NB4 (cell line): ENCODE results near the gene DTX3.
"Not testable (repeated sequence)": the region's sequence is repeated elsewhere in the genome, so short reads cannot be mapped to it uniquely, and the experiment has no call there.

Source experiments
- DNase-seq: peaks from one replicate; pipeline ENCODE4 v3.0.0; 2010; ENCODE audit warnings: low read depth
- H3K4me3 ChIP-seq: one replicate; pipeline ENCODE4 v1.5.1; 2011; ENCODE audit warnings: mild to moderate bottlenecking, low read depth, low read length, moderate library complexity
- MYC ChIP-seq: IDR thresholded peaks from 2 replicates; pipeline ENCODE4 v1.6.1; 2011; ENCODE audit warnings: low read depth, low read length
- POLR2A ChIP-seq: IDR thresholded peaks from 2 replicates; pipeline ENCODE4 v1.6.1; 2011; ENCODE audit warnings: mild to moderate bottlenecking; ENCODE audit not compliant: insufficient read length; ENCODE audit errors: extremely low read depth
- TF ChIP-seq, protein P1 (sequence below): IDR thresholded peaks from 2 replicates; pipeline ENCODE4 v1.6.1; 2011; ENCODE audit warnings: low read depth, low read length
- TF ChIP-seq, protein P2 (sequence below): IDR thresholded peaks from one replicate; pipeline ENCODE4 v1.5.1; 2012; ENCODE audit warnings: low read depth, low read length

DTX3 gene

DNA sequence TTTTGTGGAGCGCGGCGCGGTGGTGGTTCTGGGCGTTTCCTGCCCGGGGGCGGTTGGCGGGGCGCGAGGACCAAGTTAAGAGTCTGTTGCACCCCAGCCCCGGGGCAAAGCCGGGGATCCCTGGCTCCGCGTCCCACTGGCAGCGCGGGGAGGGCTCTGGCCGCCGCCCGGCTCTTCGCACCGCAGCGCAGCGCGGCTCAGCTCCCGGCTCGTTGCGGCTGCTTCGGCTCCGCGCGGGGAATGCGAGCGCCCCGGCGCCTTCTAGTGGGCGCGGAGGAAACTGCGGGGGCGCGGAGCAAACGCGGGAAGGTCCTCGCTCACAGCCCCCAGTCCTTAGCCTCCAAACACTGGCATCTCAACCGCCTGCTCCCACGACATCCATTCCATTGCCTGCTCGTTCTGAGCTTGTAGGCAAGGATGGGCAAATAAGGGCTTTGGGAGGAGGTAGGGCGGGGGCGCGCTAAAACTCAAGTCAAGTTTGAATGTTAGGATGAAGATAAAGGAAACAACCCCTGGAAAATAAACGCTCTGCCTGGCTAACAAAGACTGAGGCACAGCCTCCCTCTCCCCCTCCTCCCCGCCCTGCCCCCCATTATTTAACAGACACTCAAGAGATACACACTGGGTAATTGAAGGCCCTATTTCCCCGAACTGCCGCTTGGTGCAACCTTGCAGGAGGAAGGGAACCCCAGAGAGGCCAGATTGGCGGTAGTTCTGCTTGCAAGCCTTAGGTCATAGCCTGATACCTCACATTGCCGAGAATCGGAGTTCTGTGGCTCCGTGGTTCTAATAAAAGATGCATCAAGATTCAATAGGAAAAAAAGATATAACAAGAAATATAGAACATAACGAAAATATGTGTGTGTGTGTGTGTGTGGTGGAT, 28.6 kb downstream of the DTX3 start, which contains the start of gene B4GALNT1:
B4GALNT1 (minus strand) TSS at position 244 of the 883 bp plus-strand sequence. CDS start 1,069 bp downstream, outside the sequence.
- peak; percentile 20 for TF ChIP-seq MYC
- TF ChIP-seq, protein P1, sequence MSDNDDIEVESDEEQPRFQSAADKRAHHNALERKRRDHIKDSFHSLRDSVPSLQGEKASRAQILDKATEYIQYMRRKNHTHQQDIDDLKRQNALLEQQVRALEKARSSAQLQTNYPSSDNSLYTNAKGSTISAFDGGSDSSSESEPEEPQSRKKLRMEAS: peak; percentile 41; the same call in 1 of the 2 replicates
- no peak for TF ChIP-seq POLR2A
- TF ChIP-seq, protein P2, sequence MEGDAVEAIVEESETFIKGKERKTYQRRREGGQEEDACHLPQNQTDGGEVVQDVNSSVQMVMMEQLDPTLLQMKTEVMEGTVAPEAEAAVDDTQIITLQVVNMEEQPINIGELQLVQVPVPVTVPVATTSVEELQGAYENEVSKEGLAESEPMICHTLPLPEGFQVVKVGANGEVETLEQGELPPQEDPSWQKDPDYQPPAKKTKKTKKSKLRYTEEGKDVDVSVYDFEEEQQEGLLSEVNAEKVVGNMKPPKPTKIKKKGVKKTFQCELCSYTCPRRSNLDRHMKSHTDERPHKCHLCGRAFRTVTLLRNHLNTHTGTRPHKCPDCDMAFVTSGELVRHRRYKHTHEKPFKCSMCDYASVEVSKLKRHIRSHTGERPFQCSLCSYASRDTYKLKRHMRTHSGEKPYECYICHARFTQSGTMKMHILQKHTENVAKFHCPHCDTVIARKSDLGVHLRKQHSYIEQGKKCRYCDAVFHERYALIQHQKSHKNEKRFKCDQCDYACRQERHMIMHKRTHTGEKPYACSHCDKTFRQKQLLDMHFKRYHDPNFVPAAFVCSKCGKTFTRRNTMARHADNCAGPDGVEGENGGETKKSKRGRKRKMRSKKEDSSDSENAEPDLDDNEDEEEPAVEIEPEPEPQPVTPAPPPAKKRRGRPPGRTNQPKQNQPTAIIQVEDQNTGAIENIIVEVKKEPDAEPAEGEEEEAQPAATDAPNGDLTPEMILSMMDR: peak; percentile 85
- no peak within 1 kb of the TSS for H3K4me3 ChIP-seq
- DNase-seq: peak; percentile 73

DNA sequence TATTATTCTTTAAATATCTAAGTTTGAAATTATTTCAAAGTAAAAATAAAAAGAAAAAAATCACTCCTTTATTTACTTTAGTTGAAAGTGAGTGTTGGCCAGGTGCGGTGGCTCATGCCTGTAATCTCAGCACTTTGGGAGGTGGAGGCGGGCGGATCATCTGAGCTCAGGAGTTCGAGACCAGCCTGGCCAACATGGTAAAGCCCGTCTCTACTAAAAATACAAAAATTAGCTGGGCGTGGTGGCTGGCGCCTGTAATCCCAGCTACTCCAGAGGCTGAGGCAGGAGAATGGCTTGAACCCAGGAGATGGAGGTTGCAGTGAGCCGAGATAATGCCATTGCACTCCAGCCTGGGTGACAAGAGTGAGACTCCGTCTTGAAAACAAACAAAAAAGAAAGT, 32.1 kb downstream of the DTX3 start:
- not testable (repeated sequence) for H3K4me3 ChIP-seq, DNase-seq

DNA sequence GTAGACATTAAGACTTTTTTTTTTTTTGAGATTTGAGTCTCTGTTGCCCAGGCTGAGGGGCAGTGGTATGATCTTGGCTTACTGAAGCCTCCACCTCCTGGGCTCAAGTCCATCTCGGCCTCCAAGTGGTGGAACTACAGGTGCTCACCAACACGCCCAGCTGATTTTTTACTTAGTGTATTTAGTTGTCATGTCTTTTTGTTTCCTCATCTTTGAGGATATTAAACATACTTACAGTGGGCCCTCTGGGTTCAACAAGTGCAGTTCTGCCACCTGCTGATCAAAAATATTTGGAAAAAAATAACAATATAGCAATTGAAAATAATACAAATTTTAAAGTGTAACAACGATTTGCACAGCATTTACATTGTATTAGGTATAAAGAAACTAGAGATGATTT, 32.7 kb downstream of the DTX3 start:
- no peak for DNase-seq
- no peak overlapping the region for H3K4me3 ChIP-seq
- TF ChIP-seq POLR2A (no peak), MYC (no peak)

DNA sequence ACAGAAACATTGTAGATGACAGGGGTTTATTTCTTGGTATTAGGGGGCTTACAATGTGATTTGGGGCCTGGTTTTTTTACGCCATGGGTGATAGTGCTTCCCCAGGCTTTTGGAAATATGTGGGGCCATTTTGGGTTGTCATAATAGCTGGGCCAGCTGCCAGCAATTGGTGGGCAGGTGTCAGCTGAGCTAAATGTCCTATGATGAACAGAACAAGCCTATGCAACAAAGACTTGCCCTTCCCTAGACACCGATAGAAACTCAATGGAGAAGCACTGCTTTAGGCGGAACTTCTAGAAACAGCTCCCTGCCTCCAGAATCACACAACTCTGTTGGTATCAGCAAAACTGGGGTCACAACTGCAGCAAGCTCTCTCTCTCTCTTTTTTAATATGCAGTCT, 33.5 kb downstream of the DTX3 start:
- no peak for TF ChIP-seq MYC
- TF ChIP-seq, protein P2: no peak
- no peak for TF ChIP-seq POLR2A
- TF ChIP-seq, protein P1: no peak
- no peak for DNase-seq
- H3K4me3 ChIP-seq: no peak overlapping the region

DNA sequence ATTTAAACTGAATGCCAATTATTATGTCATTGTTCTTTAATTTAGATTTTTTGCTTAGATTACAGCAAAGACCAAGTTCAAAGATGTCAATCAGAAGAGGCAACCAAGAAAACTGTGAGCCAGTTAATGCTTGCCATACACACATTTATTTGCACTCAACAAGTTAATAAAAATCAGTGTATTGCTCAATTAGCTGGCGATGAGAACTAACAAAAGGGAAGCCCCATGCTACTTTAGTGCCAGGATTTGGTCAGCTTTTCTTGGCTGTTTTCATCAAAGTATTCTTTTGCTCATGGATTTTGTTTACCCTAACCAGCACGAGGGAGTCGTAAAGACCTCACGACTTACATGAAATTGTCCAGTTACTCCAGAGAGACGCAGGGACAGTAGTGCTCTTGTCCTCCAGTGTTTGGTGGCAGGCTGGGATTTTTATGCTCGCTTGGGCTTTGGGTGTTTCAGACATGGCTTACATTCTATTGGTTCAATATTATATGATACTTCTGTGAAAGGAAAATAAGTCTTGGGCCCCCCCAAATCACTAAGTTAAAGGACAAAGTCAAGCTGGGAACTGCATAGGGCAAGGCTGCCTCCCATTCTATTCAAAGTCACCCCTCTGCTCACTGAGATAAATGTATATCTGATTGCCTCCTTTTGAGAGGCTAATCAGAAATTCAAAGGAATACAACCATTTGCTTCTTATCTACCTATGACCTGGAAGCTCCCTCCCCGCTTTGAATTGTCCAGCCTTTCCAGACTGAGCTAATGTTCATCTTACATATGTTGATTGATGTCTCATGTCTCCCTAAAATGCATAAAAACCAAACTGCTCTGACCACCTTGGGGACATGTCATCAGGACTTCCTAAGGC, 35.8 kb downstream of the DTX3 start:
- no peak overlapping the region for H3K4me3 ChIP-seq
- TF ChIP-seq, protein P2: no peak
- TF ChIP-seq MYC (no peak), POLR2A (no peak)
- TF ChIP-seq, protein P1: no peak
- DNase-seq: no peak

DNA sequence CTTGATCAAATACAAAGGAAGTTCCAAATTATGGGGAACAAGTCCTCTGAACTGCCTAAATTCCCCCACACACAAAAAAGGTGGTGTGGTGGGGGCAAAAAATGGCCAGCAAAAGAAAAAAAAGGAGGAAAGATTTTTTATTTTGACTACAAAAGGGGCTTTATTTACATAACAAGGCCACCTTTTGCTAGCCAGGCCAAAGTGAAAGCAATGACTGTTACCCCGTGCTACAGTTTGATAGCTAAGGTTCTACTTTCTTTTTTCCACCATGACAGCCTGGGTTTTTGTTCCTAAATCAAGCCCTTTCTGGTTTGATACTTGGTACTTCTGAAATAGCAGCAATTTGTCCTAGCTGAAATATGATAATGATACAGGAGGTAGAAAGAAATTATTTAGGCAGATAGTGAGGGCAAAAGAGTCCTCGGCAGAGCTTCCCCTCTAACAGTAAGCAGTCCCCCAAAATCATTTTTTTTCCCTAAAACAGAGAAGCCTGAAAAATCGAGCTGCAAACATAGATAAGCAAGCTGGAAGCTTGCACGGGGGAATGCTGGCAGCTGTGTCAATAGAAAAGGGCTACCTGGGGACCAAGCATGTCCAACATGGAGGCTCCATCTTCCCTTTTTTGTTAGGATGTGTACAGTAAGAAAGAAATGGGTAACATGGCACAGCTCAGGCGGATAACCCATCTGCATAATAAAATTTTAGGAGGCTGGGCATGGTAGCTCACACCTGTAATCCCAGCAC, 37.2 kb downstream of the DTX3 start:
- H3K4me3 ChIP-seq: no peak overlapping the region
- no peak for DNase-seq

DNA sequence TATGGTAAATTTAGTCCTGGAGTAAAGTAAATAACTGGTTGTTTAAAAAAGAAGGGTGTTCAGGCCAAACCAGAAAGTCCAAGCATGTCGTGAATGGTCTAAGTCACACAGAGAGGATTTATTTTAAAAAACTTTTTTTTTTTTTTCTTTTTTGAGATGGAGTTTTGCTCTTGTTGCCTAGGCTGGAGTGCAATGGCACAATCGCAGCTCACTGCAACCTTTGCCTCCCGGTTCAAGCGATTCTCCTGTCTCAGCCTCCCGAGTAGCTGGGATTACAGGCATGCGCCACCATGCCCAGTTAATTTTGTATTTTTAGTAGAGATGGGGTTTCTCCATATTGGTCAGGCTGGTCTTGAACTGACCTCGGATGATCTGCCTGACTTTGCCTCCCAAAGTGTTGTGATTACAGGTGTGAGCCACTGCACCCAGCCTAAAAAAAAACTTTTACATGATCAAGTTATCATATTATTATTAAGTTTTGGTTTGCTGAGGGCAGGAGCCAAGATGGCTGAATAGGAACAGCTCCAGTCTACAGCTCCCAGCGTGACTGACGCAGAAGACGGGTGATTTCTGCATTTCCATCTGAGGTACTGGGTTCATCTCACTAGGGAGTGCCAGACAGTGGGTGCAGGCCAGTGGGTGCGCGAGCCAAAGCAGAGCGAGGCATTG, 41.5 kb downstream of the DTX3 start:
- H3K4me3 ChIP-seq: not testable (repeated sequence)
- DNase-seq: peak; percentile 56

More for the DNA sequence above, 37.2 kb downstream of the DTX3 start:
- TF ChIP-seq, protein P1: no peak
- no peak for TF ChIP-seq POLR2A
- TF ChIP-seq, protein P2: no peak
- TF ChIP-seq MYC: no peak

DNA sequence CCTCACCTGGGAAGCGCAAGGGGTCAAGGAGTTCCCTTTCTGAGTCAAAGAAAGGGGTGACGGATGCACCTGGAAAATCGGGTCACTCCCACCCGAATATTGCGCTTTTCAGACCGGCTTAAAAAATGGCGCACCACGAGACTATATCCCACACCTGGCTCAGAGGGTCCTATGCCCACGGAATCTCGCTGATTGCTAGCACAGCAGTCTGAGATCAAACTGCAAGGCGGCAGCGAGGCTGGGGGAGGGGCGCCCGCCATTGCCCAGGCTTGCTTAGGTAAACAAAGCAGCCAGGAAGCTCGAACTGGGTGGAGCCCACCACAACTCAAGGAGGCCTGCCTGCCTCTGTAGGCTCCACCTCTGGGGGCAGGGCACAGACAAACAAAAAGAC, 42.0 kb downstream of the DTX3 start:
- H3K4me3 ChIP-seq, DNase-seq: not testable (repeated sequence)
